HG02678 (cell line): ENCODE measurements around the gene MCAM.
A peak's percentile ranks its signal among the peaks of the same experiment; 100 is the strongest.

Experiments
- ATAC-seq: cut with Tn5 transposase; IDR thresholded peaks from one replicate; pipeline ENCODE4 v1.9.1; 2021; ENCODE audit warnings: mild to moderate bottlenecking, moderate library complexity; ENCODE audit not compliant: unreplicated experiment

MCAM gene

GRCh38 chr11:119316729-119317591 is at the start of gene MCAM:
Gene MCAM (minus strand): TSS chr11:119317130. CDS start chr11:119317101, 29 bp downstream.
- no peak for ATAC-seq

DNA sequence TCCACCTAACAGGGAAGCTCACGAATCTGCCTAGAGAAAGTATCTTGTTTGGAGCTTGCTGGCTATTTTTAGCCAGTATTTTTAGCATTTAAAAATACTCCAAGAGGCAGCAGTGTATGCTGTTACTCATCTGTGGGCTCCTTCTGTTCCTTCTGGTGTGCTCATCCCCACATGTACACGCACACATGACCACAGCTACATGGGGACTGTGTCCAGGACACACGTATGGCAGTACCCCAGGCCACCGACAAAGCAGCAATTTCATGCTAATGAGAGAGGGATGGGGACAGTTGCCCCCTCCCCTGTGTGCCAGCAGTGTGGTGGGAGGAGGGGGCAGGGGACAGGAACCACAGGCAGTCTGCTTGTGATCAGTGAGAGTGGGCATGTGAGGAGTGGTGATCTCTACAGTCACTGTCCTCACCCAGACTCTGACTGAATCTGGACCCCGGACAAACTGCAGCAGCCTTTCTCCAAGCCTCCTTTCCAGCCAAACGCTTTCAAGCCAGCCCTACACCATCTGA is 48.2 kb upstream of the MCAM start:
- ATAC-seq = no peak

DNA sequence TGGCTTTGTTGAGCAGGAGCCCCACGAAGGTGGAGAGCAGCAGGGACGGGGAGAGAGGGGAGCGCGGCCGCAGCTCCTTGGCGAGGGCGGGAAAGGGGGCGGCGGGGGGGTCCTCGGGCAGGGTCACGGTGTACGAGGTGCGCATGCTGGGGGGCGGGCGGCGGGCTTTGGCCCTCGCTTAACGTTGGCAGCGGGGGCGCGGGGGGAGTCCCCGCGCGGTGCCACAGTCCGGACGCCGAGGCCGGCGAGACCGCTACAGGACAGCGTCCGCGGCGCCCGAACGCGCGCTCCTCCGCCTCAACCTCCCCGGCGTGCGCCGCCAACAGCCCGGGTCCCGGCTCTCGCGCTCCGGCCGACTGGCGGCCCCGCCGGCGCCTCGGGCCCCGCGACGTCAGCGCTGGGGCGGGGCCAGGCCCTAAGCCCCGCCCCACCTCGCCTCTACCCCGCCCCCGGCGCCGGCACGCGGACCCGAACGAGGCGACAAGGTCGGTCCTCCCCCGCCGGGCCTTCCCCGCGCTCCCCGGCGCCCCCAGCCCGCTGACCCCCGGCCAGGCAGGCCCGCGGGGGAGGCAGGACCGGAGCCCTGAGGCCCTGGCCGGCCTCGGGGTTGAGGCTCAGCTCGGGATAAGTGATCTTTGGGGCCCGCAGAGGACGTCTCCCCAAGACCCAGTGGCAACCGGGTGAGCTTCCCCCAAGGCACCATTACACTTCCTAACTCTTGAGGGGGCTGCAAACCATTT is 47.1 kb upstream of the MCAM start:
- peak; percentile 51 for ATAC-seq

GRCh38 chr11:119363081-119363850 is 46.3 kb upstream of the MCAM start:
- no peak for ATAC-seq

DNA sequence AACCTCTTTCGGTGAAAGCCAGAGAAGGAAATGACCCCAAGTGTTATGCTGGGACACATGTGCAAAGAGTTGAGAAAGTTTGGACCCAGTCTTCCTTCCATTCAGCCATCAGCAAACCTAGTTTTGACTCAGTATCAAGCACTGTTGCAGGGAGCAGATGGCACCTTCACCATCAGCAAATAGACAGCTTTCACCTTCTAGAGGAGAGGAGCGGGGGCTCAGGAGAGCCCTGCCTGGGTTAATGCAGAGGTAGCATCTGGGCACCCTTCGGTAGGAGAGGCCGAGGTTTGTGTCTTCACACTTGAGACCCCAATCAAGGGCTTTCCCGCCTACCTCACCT is 45.8 kb upstream of the MCAM start:
- no peak for ATAC-seq

DNA sequence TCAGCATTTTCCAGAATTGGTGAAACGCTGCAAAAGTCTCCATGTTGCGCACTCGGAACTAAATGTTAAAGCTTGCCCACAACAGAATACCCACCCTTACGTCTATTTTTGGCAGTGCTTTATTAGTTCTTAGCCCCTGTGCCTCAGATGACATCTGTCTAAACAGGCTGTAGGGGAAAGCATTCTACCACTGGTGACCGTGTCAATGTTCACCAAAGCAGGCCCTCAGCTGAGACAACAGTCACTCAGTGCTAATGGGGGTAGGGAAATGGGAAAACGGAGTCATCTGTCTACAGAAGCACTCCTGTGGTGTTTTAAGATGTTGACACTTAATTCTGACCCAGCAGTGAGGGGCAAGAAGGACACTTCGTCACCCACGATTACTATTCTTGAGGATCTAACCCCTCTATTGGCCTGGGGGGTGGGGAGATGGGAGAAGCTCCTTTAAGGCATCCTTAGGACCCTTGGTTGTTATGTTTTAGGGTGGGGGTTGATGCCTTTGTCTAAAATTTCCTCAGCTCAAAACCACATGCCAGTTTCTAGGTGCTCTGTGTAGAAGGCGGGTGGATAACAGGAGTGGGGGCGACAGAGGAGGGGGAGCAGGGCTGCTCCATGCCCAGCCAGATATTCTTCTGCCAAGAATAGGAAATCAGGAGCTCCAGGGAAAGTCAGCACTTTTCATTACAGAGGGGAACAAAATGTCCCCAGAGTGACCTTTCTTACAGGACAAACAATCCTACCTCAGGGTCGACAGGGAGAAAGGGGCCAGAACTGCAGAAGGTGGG is 45.2 kb upstream of the MCAM start:
- no peak for ATAC-seq

DNA sequence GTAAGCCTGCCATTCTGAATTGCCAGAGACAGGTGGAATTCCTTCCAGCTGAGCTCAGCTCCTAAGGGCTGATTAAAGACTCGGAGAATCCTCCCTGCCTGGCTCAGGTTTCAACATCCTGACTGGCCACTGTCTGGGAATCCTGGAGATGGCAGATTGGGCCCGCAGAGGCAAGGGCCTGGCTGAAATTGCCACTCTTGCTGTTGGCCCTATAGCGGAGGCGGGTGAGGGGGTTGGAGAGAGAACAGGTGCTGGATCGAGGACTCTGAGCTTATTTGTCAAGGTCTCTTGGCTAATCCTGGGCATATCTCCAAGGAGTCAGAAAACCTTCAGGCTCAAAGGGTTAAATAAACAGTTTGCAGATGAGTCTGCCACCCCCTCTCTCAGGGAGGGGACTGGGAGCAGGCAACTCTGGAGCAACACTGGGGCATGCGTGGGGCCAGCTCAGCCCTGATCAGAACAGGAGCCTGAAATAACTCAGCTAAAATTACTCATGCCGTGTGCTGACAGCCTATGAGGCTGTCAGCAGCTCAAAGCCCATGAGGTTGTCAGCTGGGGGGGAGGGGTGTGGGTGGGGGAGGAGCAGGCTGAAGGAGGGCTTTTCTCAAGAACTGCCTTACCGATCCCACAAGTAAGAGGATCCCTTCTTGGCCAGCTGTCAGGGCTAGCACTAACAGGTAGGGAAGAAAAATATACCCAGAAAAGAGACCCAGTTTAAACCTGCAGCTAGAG is 44.3 kb upstream of the MCAM start:
- ATAC-seq = no peak

- ATAC-seq = no peak
Observed at GRCh38 chr11:119359365-119360214, 42.7 kb upstream of the MCAM start.

DNA sequence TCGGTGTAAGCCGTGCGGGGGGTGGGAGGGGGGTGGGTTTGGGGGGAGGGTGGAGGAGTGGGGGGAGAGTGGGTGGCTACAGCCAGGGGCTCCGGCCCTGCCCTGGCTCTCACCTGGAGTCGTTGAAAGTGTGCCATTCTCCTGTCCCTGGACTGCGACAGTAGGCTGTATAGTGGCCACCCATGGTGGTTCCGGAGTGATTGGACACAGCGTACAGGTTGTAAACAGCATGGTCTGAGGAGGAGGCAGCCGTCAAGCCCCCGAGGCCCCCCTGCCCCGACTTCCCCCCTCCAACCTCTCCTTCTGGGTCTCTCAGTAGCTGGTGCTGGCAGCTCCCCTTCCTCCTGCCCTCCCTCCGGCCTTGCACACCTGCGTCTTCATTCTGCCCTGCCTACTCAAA is 40.1 kb upstream of the MCAM start:
- no peak for ATAC-seq

- ATAC-seq = peak; percentile 68
Observed at GRCh38 chr11:119356349-119357031, 39.6 kb upstream of the MCAM start.

DNA sequence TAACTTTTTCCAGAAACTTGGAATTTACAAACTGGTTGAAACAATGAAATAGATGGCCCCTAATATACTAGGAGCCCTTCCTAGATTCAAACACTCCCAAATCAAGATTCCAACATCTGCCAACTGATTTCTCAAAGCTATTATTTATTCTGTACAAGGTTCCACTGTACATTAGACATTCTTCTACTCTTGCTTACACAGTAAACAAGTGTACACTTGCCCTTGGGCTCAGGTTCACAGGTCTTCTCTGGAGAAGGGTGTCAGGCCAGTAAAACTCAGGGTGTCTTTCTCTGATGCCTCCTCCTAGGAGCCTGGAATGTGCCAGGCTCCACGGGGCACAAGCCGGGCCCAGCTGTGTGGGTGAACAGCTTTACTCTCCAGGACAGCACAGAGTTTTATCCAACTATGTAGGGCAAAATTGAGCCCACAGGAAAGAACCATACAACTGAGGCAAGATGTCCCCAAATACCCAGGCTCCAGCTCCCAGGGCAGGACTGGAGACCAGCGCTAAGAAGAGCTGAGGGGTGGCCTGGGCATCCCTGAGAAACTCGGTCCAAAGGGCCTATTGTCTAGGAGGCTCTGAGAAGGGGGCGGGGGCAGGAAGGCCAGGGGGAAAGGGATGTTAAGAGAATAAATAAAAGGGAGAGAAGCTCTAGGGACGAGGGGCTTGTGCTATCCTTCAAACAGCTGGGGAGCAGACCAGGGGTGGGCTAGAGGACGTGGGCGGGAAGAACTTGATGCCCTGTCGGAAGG is 38.3 kb upstream of the MCAM start:
- no peak for ATAC-seq

GRCh38 chr11:119352857-119353260 is 35.9 kb upstream of the MCAM start:
- no peak for ATAC-seq

DNA sequence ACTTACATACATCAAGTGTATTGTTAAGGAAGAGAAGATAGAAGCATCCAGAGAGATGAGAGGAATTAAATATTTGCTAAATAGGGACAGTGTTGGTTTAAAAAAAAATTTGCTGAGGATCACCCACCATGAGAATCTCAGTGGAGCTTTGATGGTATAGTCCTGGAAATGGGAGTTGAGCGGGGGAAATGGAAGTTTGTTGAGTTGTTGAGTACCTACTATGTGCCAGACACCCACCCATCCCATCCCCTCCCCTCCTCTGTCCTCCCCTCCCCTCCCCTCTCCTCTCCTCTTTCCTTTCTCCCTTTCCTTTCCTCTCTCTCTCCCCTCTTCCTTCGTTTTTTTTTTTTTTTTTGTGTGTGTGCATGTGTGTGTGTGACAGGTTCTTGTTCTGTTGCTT is 34.3 kb upstream of the MCAM start:
- no peak for ATAC-seq

- no peak for ATAC-seq
Observed at GRCh38 chr11:119350302-119350701, 33.4 kb upstream of the MCAM start.

DNA sequence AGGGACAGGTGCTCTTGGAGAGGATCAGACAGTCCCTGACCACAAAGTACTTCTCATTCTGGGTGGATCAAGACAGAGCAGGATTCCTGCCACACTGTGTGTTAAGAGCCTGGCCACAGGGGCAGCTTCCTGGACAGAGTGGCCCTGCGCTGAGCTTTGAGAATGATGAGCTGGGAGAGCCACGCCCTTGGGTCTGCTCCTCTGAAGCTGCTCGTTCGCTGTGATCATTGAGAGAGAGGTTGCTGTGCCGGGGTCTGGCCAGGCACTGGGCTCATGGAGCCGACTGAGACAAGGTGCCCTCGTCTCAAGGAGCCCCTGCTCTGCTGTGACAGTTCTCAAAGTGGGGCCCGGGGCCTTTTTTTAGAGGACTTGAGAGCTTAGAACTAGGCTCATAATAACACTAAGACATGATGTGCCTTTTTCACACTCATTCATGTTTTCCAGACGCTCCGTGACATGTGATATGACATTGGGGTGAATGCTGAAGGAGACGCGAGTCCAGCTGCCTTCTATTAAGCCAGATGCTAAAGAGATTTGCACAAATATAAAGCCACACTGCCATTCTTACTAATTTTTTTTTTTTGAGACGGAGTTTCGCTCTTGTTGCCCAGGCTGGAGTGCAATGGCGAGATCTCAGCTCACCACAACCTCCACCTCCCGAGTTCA is 31.1 kb upstream of the MCAM start:
- no peak for ATAC-seq

DNA sequence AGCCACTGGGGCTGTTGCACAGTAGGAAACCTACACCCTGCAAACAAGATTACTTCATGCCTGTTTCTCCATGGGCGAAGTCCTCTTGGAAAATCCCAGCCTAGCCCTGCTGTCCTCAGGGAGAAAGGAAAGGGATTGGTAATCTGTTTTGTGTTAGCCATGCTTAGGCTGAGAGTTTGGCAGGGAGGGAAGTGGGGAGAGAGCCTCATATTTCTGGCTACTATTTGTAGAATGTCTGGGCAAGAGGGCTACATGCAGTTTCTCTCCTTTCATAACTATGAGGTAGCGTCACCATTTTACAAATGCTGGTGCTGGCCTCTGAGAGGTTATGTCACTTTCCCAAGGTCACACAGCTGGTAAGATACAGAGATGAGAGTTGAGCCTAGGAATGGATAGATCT is 30.3 kb upstream of the MCAM start:
- ATAC-seq = no peak

DNA sequence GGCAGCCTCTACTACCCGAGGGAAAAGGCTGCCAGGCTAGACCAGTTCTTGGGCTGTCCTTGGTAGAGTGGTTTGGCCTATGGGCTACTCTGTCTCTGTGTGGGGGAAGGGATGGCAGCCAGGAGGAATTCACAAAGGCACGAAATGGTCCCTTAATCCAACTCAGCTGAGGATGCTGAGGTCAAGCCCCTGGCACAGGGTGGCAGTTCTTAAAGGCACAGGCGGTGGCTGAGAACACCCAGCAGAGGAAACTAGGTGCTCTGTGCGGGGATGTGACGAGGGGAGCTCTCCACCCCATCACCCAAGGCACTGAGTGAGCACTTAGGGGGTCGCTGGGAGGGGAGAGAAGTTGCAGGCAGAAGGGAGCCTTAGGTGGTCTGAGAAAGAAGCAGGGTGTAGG is 29.7 kb upstream of the MCAM start, which contains the start of gene MFRP:
Gene MFRP (minus strand): TSS at position 101 of the 400 bp plus-strand sequence. CDS start 192 bp downstream, outside the sequence.
- ATAC-seq = no peak
